ENCODE results near the gene ASIP.

DNA sequence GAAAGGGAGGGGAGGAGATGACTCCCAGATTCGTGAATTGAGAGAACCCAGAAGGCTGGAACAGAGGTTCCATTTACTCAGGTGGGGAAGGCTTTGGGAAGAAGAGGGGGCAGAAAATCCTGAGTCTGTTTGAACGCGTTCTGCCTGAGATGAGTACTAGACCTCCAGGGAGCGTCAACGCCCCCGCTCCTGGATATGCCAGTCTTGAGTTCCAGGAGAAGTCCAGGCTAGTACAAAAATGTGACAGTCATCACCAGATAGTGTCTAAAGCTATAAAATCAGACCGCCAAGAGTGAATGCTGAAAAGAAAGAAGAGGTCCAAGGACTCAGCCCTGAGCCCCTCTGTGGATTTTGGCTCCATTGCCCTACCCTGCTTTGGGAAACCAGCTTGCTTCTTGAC is 53.3 kb downstream of the ASIP start:
- TF ChIP-seq POLR2A (IDR thresholded peaks at IDR 0.05; ENCODE audit: low read depth, low read length) (no peak), CTCF (conservative IDR thresholded peaks at IDR 0.05; ENCODE audit: low read depth, low read length) (no peak), MAZ (IDR thresholded peaks at IDR 0.05; ENCODE audit: borderline replicate concordance, low read depth, low read length) (no peak), RFX5 (IDR thresholded peaks at IDR 0.05; ENCODE audit: low read depth, low read length) (no peak), CEBPB (IDR thresholded peaks at IDR 0.05; ENCODE audit: low read depth, low read length) (no peak), MXI1 (IDR thresholded peaks at IDR 0.05; ENCODE audit: borderline replicate concordance, low read depth, low read length) (no peak), USF2 (IDR thresholded peaks at IDR 0.05; ENCODE audit: low read depth, low read length) (no peak), RAD21 (IDR thresholded peaks at IDR 0.05; ENCODE audit: low read length) (no peak), FOS (IDR thresholded peaks at IDR 0.05; ENCODE audit: low read depth, low read length) (no peak), BHLHE40 (IDR thresholded peaks at IDR 0.05; ENCODE audit: low read depth, low read length) (no peak), SMC3 (IDR thresholded peaks at IDR 0.05; ENCODE audit: low read depth, low read length) (no peak)
- TF ChIP-seq, protein P1, sequence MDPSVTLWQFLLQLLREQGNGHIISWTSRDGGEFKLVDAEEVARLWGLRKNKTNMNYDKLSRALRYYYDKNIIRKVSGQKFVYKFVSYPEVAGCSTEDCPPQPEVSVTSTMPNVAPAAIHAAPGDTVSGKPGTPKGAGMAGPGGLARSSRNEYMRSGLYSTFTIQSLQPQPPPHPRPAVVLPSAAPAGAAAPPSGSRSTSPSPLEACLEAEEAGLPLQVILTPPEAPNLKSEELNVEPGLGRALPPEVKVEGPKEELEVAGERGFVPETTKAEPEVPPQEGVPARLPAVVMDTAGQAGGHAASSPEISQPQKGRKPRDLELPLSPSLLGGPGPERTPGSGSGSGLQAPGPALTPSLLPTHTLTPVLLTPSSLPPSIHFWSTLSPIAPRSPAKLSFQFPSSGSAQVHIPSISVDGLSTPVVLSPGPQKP (IDR thresholded peaks at IDR 0.05; ENCODE audit: borderline replicate concordance, low read depth, low read length), result no peak
